Activated CD8-positive, alpha-beta T cell treated with anti-CD3 and anti-CD28 coated beads, Interleukin-2, amount 10 ng/mL, durations not matched to agents 7 days and 5 days (primary cell): ENCODE measurements around the gene GALR2. TPM values are rescaled to one million over a fixed set of nuclear protein-coding genes. Genes with fewer than 3 reads are reported as not detected.
"Not testable (repeated sequence)": the region's sequence is repeated elsewhere in the genome, so short reads cannot be mapped to it uniquely, and the experiment has no call there.

Source experiments
- ATAC-seq: fragments of 150-1000 bp; cut with Tn5 transposase; one replicate; pipeline ENCODE4 v1.10.0; 2021; ENCODE audit warnings: moderate library complexity
- CTCF ChIA-PET: fragments of 350-600 bp; sonication (Branson Sonifier 250); formaldehyde crosslinking; loops from one replicate; lab custom pipeline; 2021; ENCODE audit warnings: antibody characterized with exemption; lab: Charles Lee
- POLR2A ChIA-PET: fragments of 350-600 bp; sonication (Branson Sonifier 250); formaldehyde crosslinking; loops from one replicate; lab custom pipeline; 2021; ENCODE audit warnings: antibody characterized with exemption; lab: Charles Lee
- DNase-seq: peaks from one replicate; pipeline ENCODE4 v3.0.0-alpha.2; 2020
- H3K27ac Mint-ChIP-seq: one replicate; pipeline ENCODE4 v1.8.0; 2021; ENCODE audit warnings: mild to moderate bottlenecking, mixed read lengths
- H3K27me3 Mint-ChIP-seq: one replicate; pipeline ENCODE4 v1.8.0; 2021; ENCODE audit warnings: low read depth, mixed read lengths
- H3K36me3 Mint-ChIP-seq: one replicate; pipeline ENCODE4 v1.8.0; 2021; ENCODE audit warnings: low read depth, mixed read lengths
- H3K4me1 Mint-ChIP-seq: one replicate; pipeline ENCODE4 v1.8.0; 2021; ENCODE audit warnings: low read depth, mixed read lengths
- H3K4me3 Mint-ChIP-seq: one replicate; pipeline ENCODE4 v1.8.0; 2021; ENCODE audit warnings: mild to moderate bottlenecking, mixed read lengths
- H3K9me3 Mint-ChIP-seq: one replicate; pipeline ENCODE4 v1.8.0; 2022; ENCODE audit warnings: mixed read lengths; ENCODE audit not compliant: insufficient read depth
- total RNA-seq, 2 experiments: library from RNA; stranded (reverse); gene quantifications; one replicate each; pipeline ENCODE4 v1.2.3, GENCODE V29; 2021

GALR2 gene
- total RNA-seq, 2 experiments from 2014 or later: 0.18 TPM; not detected in 1

- peaks cover 53% of the 10 kb centered on the region for H3K36me3 Mint-ChIP-seq
- no peak overlapping the region for H3K27ac Mint-ChIP-seq
- H3K27me3 Mint-ChIP-seq: no peaks in the 10 kb centered on the region
- CTCF ChIA-PET: interaction anchor here (1.2 to 3.5 kb wide), 3 partner anchors 12 to 36 kb away, joined by 3 to 22 read pairs (median 3); no protein-coding TSS in a partner anchor
- POLR2A ChIA-PET: interaction anchor here (0.8 kb wide), 1 partner anchor 12 kb away, joined by 4 read pairs; no protein-coding TSS in a partner anchor
- ATAC-seq (no peak), DNase-seq (no peak)
- peaks cover 4% of the 10 kb centered on the region for H3K4me1 Mint-ChIP-seq
- no peaks in the 10 kb centered on the region for H3K9me3 Mint-ChIP-seq
- H3K4me3 Mint-ChIP-seq: no peak overlapping the region
Measured at GRCh38 chr17:76050538-76051467, 23.8 kb upstream of the GALR2 start.

- Mint-ChIP-seq H3K9me3 (no peaks in the 10 kb centered on the region), H3K4me1 (peaks cover 4% of the 10 kb centered on the region), H3K27me3 (no peaks in the 10 kb centered on the region), H3K27ac (no peak overlapping the region), H3K4me3 (no peak overlapping the region), H3K36me3 (peaks cover 51% of the 10 kb centered on the region)
- ATAC-seq: no peak
- CTCF ChIA-PET: interaction anchor here (1.2 to 3.5 kb wide), 3 partner anchors 11 to 37 kb away, joined by 3 to 22 read pairs (median 3); no protein-coding TSS in a partner anchor
- POLR2A ChIA-PET: no interaction called here
- no peak for DNase-seq
Measured at GRCh38 chr17:76051561-76051960, 23.0 kb upstream of the GALR2 start.

- Mint-ChIP-seq H3K36me3 (peaks cover 52% of the 10 kb centered on the region), H3K27me3 (no peaks in the 10 kb centered on the region), H3K4me1 (peaks cover 4% of the 10 kb centered on the region), H3K27ac (peak overlapping the region; percentile 18), H3K4me3 (no peak overlapping the region), H3K9me3 (no peaks in the 10 kb centered on the region)
- DNase-seq (no peak), ATAC-seq (no peak)
- ChIA-PET POLR2A (no interaction called here), CTCF (interaction anchor here (0.7 to 1.3 kb wide), 3 partner anchors 37 to 48 kb away, joined by 3 to 5 read pairs (median 3); no protein-coding TSS in a partner anchor)
Measured at GRCh38 chr17:76053246-76054111, 21.1 kb upstream of the GALR2 start.

- ATAC-seq (no peak), DNase-seq (no peak)
- Mint-ChIP-seq H3K9me3 (no peaks in the 10 kb centered on the region), H3K36me3 (peaks cover 51% of the 10 kb centered on the region), H3K4me3 (no peak overlapping the region), H3K27ac (no peak overlapping the region), H3K27me3 (no peaks in the 10 kb centered on the region), H3K4me1 (peaks cover 2% of the 10 kb centered on the region)
- ChIA-PET CTCF (interaction anchor here (0.7 to 1.3 kb wide), 3 partner anchors 37 to 49 kb away, joined by 3 to 5 read pairs (median 3); no protein-coding TSS in a partner anchor), POLR2A (no interaction called here)
Measured at GRCh38 chr17:76054112-76054476, 20.5 kb upstream of the GALR2 start.

- Mint-ChIP-seq H3K9me3 (no peaks in the 10 kb centered on the region), H3K4me3 (no peak overlapping the region), H3K4me1 (peaks cover 2% of the 10 kb centered on the region), H3K36me3 (peaks cover 49% of the 10 kb centered on the region), H3K27me3 (no peaks in the 10 kb centered on the region), H3K27ac (no peak overlapping the region)
- CTCF ChIA-PET: interaction anchor here (0.7 to 2.6 kb wide), 5 partner anchors 24 to 341 kb away, joined by 3 to 25 read pairs (median 4); no protein-coding TSS in a partner anchor
- ATAC-seq (no peak), DNase-seq (no peak)
- POLR2A ChIA-PET: no interaction called here
Measured at GRCh38 chr17:76056882-76057281, 17.7 kb upstream of the GALR2 start.

- H3K27me3 Mint-ChIP-seq, DNase-seq, ATAC-seq, H3K9me3 Mint-ChIP-seq, H3K4me1 Mint-ChIP-seq, POLR2A ChIA-PET, H3K27ac Mint-ChIP-seq, H3K4me3 Mint-ChIP-seq: not testable (repeated sequence)
- H3K36me3 Mint-ChIP-seq: peaks cover 52% of the 10 kb centered on the region
- CTCF ChIA-PET: interaction anchor here (1.4 to 2.6 kb wide), 2 partner anchors 29 to 44 kb away, joined by 4 to 25 read pairs; no protein-coding TSS in a partner anchor
Measured at GRCh38 chr17:76058264-76058663, 16.3 kb upstream of the GALR2 start.

- Mint-ChIP-seq H3K4me1 (peaks cover 9% of the 10 kb centered on the region), H3K36me3 (peaks cover 59% of the 10 kb centered on the region), H3K27ac (peak overlapping the region; percentile 26), H3K4me3 (no peak overlapping the region), H3K27me3 (no peaks in the 10 kb centered on the region), H3K9me3 (no peaks in the 10 kb centered on the region)
- POLR2A ChIA-PET: interaction anchor here (1.0 kb wide), 1 partner anchor 39 kb away, joined by 3 read pairs; the partner anchor contains the start of gene EXOC7
- ATAC-seq (no peak), DNase-seq (no peak)
- CTCF ChIA-PET: interaction anchor here (0.7 to 3.7 kb wide), 11 partner anchors 17 to 850 kb away, joined by 3 to 30 read pairs (median 4); partner anchors contain the start of genes CDK3 and MRPL38
Measured at GRCh38 chr17:76063875-76064546, 10.6 kb upstream of the GALR2 start.

GRCh38 chr17:76065775-76066174 is 8.8 kb upstream of the GALR2 start:
- Mint-ChIP-seq H3K4me3 (no peak overlapping the region), H3K4me1 (peaks cover 18% of the 10 kb centered on the region), H3K27me3 (no peaks in the 10 kb centered on the region), H3K36me3 (peaks cover 53% of the 10 kb centered on the region), H3K9me3 (no peaks in the 10 kb centered on the region), H3K27ac (no peak overlapping the region)
- ChIA-PET POLR2A (interaction anchor here (0.9 to 1.5 kb wide), 2 partner anchors 8 to 16 kb away, joined by 4 to 5 read pairs; no protein-coding TSS in a partner anchor), CTCF (interaction anchor here (0.8 to 3.7 kb wide), 3 partner anchors 32 to 60 kb away, joined by 3 to 30 read pairs (median 4); no protein-coding TSS in a partner anchor)
- DNase-seq (no peak), ATAC-seq (no peak)

- DNase-seq (no peak), ATAC-seq (peak; percentile 5)
- H3K27me3 Mint-ChIP-seq: peaks cover 26% of the 10 kb centered on the region
- H3K4me1 Mint-ChIP-seq: peaks cover 41% of the 10 kb centered on the region
- H3K36me3 Mint-ChIP-seq: peaks cover 22% of the 10 kb centered on the region
- ChIA-PET POLR2A (interaction anchor here (0.6 to 1.0 kb wide), 5 partner anchors 39 to 282 kb away, joined by 3 to 6 read pairs (median 3); partner anchors contain the start of gene PRPSAP1), CTCF (interaction anchor here (0.8 to 2.1 kb wide), 6 partner anchors 8 to 326 kb away, joined by 3 to 19 read pairs (median 5); no protein-coding TSS in a partner anchor)
- H3K4me3 Mint-ChIP-seq: peak overlapping the region; percentile 96
- H3K9me3 Mint-ChIP-seq: no peaks in the 10 kb centered on the region
- peak overlapping the region; percentile 91 for H3K27ac Mint-ChIP-seq
Measured at GRCh38 chr17:76071531-76072147, 2.9 kb upstream of the GALR2 start.
